Left ventricle myocardium inferior (tissue), 1 donor: Measurements from ENCODE around the gene NOS1AP. TPM values are rescaled to one million over a fixed set of nuclear protein-coding genes. Genes with fewer than 3 reads are reported as not detected.
"Not testable (repeated sequence)": the region's sequence is repeated elsewhere in the genome, so short reads cannot be mapped to it uniquely, and the experiment has no call there.

Experiments
- DNase-seq: peaks from one replicate; pipeline ENCODE4 v3.0.0-alpha.2; 2020
- H3K27ac ChIP-seq: fragments of 200-600 bp; replicated peaks from 2 replicates; pipeline ENCODE4 v1.8.0; 2021
- H3K27me3 ChIP-seq: fragments of 200-600 bp; 2 replicates; pipeline ENCODE4 v1.8.0; 2021; ENCODE audit warnings: low read depth
- H3K36me3 ChIP-seq: fragments of 200-600 bp; 2 replicates; pipeline ENCODE4 v1.8.0; 2021
- H3K4me1 ChIP-seq: fragments of 200-600 bp; 2 replicates; pipeline ENCODE4 v1.8.0; 2021
- H3K4me3 ChIP-seq: fragments of 200-600 bp; 2 replicates; pipeline ENCODE4 v1.8.0; 2021; ENCODE audit warnings: mild to moderate bottlenecking, moderate library complexity
- H3K9me3 ChIP-seq: fragments of 200-600 bp; replicated peaks from 2 replicates; pipeline ENCODE4 v1.8.0; 2021
- intact Hi-C: fragments of 100-400 bp; cut with micrococcal nuclease; formaldehyde crosslinking; loops from one replicate; pipeline ENCODE4 v1.11.0; 2022
- total RNA-seq: library from RNA; stranded (reverse); fragmentation: NEBNext Ultra II Directional; extraction: Animal tissue kit (Norgen Biotek cat#: 25700); gene quantifications from one replicate; pipeline ENCODE4 v1.2.1, GENCODE V29; 2021
- TF ChIP-seq, protein P1 (sequence below): fragments of 200-600 bp; IDR thresholded peaks from 2 replicates; pipeline ENCODE4 v1.8.0; 2021; ENCODE audit warnings: antibody characterized with exemption, mild to moderate bottlenecking, borderline replicate concordance
- donor health status: DM: no; HTN: yes; CAD: no; lungs with severe emphysema.

The NOS1AP gene
- total RNA-seq, 1 donor from 2014 or later, result 6.2 TPM

DNA sequence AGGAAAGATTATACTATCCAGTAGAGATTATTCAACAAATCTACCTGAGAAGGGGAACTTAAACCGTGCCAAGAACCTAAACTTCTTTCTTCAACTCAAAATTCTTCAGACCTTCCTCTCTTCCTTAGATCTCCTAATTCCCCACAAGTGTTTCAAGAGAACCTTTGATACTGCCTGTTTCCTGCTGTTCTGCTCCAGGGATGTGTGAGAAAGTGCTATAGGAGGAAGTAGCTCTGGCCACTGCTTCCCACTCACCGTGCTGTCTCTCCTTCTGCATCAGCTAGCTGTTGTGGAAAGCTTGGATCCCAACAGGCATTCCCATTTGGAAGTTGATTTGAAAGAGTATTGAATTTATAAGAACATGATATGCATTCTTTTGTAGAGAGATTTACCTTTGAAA is 4.5 kb upstream of the NOS1AP start:
- no peaks in the 10 kb centered on the region for H3K9me3 ChIP-seq
- no peak overlapping the region for H3K27ac ChIP-seq
- no peak for DNase-seq
- H3K27me3 ChIP-seq, result peaks cover 61% of the 10 kb centered on the region
- H3K4me3 ChIP-seq, result no peak overlapping the region
- TF ChIP-seq, protein P1, sequence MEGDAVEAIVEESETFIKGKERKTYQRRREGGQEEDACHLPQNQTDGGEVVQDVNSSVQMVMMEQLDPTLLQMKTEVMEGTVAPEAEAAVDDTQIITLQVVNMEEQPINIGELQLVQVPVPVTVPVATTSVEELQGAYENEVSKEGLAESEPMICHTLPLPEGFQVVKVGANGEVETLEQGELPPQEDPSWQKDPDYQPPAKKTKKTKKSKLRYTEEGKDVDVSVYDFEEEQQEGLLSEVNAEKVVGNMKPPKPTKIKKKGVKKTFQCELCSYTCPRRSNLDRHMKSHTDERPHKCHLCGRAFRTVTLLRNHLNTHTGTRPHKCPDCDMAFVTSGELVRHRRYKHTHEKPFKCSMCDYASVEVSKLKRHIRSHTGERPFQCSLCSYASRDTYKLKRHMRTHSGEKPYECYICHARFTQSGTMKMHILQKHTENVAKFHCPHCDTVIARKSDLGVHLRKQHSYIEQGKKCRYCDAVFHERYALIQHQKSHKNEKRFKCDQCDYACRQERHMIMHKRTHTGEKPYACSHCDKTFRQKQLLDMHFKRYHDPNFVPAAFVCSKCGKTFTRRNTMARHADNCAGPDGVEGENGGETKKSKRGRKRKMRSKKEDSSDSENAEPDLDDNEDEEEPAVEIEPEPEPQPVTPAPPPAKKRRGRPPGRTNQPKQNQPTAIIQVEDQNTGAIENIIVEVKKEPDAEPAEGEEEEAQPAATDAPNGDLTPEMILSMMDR, result no peak
- no peaks in the 10 kb centered on the region for H3K36me3 ChIP-seq
- intact Hi-C loops, result no loop called here
- H3K4me1 ChIP-seq, result peaks cover 50% of the 10 kb centered on the region

DNA sequence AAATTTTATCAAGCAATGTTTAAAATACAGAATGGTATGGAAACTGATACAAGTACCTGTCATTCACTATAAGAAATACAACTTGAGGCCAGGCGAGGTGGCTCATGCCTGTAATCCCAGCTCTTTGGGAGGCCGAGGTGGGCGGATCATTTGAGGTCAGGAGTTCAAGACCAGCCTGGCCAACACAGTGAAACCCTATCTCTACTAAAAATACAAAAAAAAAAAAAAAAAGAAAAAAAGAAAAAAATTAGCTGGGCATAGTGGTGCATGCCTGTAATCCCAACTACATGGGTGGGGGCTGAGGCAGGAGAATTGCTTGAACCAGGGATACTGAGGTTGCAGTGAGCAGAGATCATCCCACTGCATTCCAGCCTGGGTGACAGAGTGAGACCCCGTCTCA is 2.7 kb upstream of the NOS1AP start:
- H3K27ac ChIP-seq, H3K36me3 ChIP-seq, H3K4me3 ChIP-seq, H3K9me3 ChIP-seq, intact Hi-C loops, DNase-seq: not testable (repeated sequence)
- H3K27me3 ChIP-seq, result peaks cover 74% of the 10 kb centered on the region
- peaks cover 66% of the 10 kb centered on the region for H3K4me1 ChIP-seq

GRCh38 chr1:162067466-162067865 is 2.0 kb upstream of the NOS1AP start:
- Histone ChIP-seq H3K27me3 (peaks cover 72% of the 10 kb centered on the region), H3K9me3 (no peaks in the 10 kb centered on the region), H3K4me1 (peaks cover 67% of the 10 kb centered on the region), H3K36me3 (no peaks in the 10 kb centered on the region), H3K27ac (no peak overlapping the region), H3K4me3 (no peak overlapping the region)
- no peak for DNase-seq
- TF ChIP-seq, protein P1, result no peak
- intact Hi-C loops, result no loop called here

DNA sequence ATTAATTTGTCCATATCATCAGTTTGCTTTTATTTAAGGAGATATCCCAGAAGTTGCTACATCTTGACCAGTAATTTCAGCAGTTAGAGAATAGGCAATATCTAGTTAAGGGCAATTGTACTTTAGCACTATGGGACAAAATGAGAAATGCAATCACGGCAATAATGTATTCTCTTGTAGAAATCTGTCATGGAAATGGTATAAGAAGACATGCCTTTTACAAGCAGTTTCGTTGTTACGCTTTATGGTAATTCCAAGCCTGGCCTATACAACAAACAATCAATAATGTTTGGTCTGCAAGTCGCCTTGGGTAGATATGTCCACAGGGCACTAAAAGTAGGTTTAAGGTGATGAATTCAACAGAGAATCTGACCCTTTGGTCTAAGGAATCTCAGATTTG is 1.2 kb upstream of the NOS1AP start:
- Histone ChIP-seq H3K27me3 (peaks cover 71% of the 10 kb centered on the region), H3K27ac (no peak overlapping the region), H3K36me3 (no peaks in the 10 kb centered on the region), H3K4me3 (no peak overlapping the region), H3K4me1 (peaks cover 64% of the 10 kb centered on the region), H3K9me3 (no peaks in the 10 kb centered on the region)
- intact Hi-C loops, result no loop called here
- DNase-seq, result no peak
- TF ChIP-seq, protein P1, result no peak

DNA sequence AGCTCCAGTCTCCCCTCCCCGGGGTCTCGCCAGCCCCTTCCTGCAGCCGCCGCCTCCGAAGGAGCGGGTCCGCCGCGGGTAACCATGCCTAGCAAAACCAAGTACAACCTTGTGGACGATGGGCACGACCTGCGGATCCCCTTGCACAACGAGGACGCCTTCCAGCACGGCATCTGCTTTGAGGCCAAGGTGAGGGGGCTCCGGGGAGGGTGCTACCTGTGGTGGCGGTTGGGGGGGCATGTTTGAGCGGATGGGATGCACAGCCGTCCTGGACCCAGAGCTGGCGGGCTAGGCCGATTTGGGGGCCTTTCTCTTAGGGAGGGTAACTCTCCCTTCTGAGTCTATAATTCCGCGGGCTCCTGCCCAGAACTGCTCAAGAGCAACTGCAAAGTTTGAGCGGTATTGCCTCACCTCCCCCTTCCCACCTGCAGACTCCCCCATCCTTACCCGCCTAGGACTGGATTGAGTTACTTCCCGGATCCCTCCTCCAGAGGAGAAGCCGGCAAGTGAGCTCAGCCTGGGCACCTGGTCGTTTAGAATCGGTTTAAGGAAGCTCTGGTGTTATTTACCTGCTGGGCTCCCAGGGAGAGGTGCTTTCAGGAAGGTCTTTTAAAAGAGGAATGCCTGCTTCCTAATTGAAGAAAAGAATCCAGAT is 730 bp downstream of the NOS1AP start:
- peak; percentile 18 for DNase-seq
- Histone ChIP-seq H3K9me3 (no peaks in the 10 kb centered on the region), H3K27me3 (peaks cover 58% of the 10 kb centered on the region), H3K4me3 (peak overlapping the region; percentile 82), H3K36me3 (no peaks in the 10 kb centered on the region), H3K27ac (peak overlapping the region; percentile 86), H3K4me1 (peaks cover 52% of the 10 kb centered on the region)
- intact Hi-C loops, result no loop called here
- TF ChIP-seq, protein P1, result no peak

DNA sequence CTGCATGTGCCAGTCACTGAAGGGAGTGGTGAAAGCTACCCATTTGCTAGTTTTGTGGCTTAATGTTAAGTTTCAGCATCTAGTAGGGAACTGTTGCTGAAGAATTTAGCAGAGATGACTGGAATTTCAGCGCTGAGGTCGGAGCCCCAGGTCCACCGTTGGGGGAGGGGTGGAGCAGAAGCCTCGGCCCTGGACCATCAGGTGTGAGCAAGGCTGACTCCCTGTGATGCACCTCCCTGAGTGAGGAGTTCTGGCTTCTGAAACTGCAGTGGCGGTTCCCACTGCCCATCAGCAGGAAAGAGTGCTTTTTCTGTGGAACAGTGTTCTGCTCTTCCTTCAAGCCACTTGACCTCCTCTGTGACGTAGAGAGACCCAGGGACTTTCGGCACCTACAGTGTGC is 1.3 kb downstream of the NOS1AP start:
- peaks cover 52% of the 10 kb centered on the region for H3K27me3 ChIP-seq

More for the DNA sequence above, 1.3 kb downstream of the NOS1AP start:
- Histone ChIP-seq H3K9me3 (no peaks in the 10 kb centered on the region), H3K4me1 (peaks cover 52% of the 10 kb centered on the region), H3K27ac (no peak overlapping the region), H3K4me3 (peak overlapping the region; percentile 82), H3K36me3 (no peaks in the 10 kb centered on the region)
- DNase-seq, result no peak
- intact Hi-C loops, result no loop called here
- TF ChIP-seq, protein P1, result no peak
